ENCODE data around the gene ARIH1.
A peak's percentile ranks its signal among the peaks of the same experiment; 100 is the strongest.

Gene ARIH1

GRCh38 chr15:72509484-72509883 lies 35.4 kb downstream of the ARIH1 start:
- TF ChIP-seq Cebpa-rat (IDR thresholded peaks at IDR 0.05), result no peak

DNA sequence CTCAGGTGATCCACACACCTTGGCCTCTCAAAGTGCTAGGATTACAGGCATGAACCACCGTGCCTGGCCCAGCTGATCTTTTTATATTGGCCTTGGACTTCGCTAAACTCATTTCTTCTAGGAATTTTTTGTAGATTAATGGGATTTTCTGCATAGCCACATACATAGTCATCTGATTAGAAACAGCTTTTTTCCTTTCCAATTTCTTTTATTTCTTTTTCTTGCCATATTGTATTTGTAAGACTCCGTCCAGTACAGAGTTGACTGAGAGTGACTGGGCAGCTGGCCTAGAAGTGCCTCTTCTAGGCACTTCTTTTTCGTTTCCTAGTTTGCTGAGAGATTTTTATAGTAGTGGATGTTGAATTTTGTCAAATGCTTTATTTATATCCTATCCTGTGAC lies 37.4 kb downstream of the ARIH1 start:
- TF ChIP-seq Cebpa-rat (IDR thresholded peaks at IDR 0.05), result no peak

More at GRCh38 chr15:72509484-72509883, 35.4 kb downstream of the ARIH1 start:
- Histone ChIP-seq H3K27me3 (no peaks in the 10 kb centered on the region), H3K36me3 (peaks cover 4 to 48% (median 42%) of the 10 kb centered on the region in 11 experiments), H3K9ac (no peak overlapping the region), H3K9me3 (replicated peaks in 1 of 11) (peaks cover 0 to 7% (median 3%) of the 10 kb centered on the region in 11 experiments; a peak in 9 of 22 replicates), H3K4me1 (peaks cover 1 to 28% (median 16%) of the 10 kb centered on the region in 10 experiments; a peak in 16 of 20 replicates), H3K4me2 (no peak overlapping the region), H3K4me3 (no peak overlapping the region), H4K20me1 (peaks cover 76 to 97% (median 96%) of the 10 kb centered on the region in 11 experiments), H3K27ac (no peak overlapping the region)

DNA sequence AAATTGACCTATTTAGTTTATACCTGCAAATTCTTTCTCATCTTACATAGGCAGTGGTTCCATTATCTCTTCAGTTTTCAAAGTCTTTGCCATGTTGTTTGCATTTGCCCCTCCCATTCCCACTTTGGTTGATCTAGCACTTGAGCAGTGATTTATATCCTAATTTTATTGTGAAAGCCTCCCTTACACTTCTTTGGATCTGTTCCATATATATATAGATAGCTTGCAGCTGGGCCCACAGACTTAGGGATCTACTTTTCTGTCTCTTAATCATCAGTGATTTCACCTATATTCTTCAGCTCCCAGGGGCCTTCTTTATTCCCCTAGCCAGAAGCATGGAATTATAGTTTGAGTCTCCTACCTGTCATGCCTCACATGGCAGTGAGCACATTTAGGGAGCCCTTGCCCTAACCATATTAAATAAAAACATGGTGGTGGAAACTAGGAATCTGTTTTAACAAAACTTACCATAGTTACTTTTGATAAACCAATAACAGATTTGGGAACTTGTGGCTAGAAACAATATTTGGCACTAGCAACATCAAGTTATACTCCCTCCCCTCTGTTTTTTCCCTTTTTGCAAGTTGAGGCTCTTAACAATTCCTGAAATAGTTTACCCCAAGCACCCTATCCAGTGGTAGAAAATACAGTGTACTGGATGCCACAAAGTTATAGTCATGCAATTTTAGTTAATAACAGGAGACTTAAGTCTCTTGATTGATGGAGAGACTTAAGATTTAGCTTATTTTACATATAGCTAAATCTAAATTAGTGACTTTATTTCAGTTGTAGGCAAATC lies 41.7 kb downstream of the ARIH1 start:
- no peak overlapping the region for H3K4me3 ChIP-seq
- H3K4me1 ChIP-seq, result peaks cover 0 to 18% (median 7%) of the 10 kb centered on the region in 10 experiments; a peak in 5 of 20 replicates
- peak overlapping the region in 4 of 11 experiments; percentile 3 to 43 (median 25); a peak in 6 of 22 replicates for H3K4me2 ChIP-seq
- no peaks in the 10 kb centered on the region for H3K27me3 ChIP-seq
- H3K9ac ChIP-seq, result no peak overlapping the region
- no peak for TF ChIP-seq Cebpa-rat (IDR thresholded peaks at IDR 0.05)
- no peak overlapping the region for H3K27ac ChIP-seq
- peaks cover 0 to 38% (median 8%) of the 10 kb centered on the region in 11 experiments; a peak in 12 of 22 replicates for H3K9me3 ChIP-seq (replicated peaks in 1 of 11)
- peaks cover 54 to 97% (median 92%) of the 10 kb centered on the region in 11 experiments for H4K20me1 ChIP-seq
- H3K36me3 ChIP-seq, result peaks cover 42 to 75% (median 60%) of the 10 kb centered on the region in 11 experiments

More for the DNA sequence above, 37.4 kb downstream of the ARIH1 start:
- H3K36me3 ChIP-seq, result peaks cover 17 to 55% (median 44%) of the 10 kb centered on the region in 11 experiments
- H3K4me2 ChIP-seq, result no peak overlapping the region
- H3K9ac ChIP-seq, result no peak overlapping the region
- peaks cover 68 to 97% (median 96%) of the 10 kb centered on the region in 11 experiments for H4K20me1 ChIP-seq
- no peak overlapping the region for H3K4me3 ChIP-seq
- H3K4me1 ChIP-seq, result peaks cover 0 to 30% (median 11%) of the 10 kb centered on the region in 10 experiments; a peak in 10 of 20 replicates
- H3K27ac ChIP-seq, result no peak overlapping the region
- H3K9me3 ChIP-seq (replicated peaks in 1 of 11), result peaks cover 0 to 27% (median 10%) of the 10 kb centered on the region in 11 experiments; a peak in 12 of 22 replicates
- no peaks in the 10 kb centered on the region for H3K27me3 ChIP-seq

GRCh38 chr15:72516777-72517176 lies 42.6 kb downstream of the ARIH1 start:
- Histone ChIP-seq H3K4me2 (peak overlapping the region in 2 of 11 experiments; percentile 19 to 22; a peak in 1 of 22 replicates), H3K27ac (no peak overlapping the region), H3K9me3 (replicated peaks in 1 of 11) (peaks cover 0 to 38% (median 8%) of the 10 kb centered on the region in 11 experiments; a peak in 12 of 22 replicates), H3K27me3 (no peaks in the 10 kb centered on the region), H3K9ac (no peak overlapping the region), H4K20me1 (peaks cover 48 to 97% (median 92%) of the 10 kb centered on the region in 11 experiments), H3K36me3 (peaks cover 49 to 77% (median 60%) of the 10 kb centered on the region in 11 experiments), H3K4me3 (no peak overlapping the region), H3K4me1 (peaks cover 0 to 18% (median 3%) of the 10 kb centered on the region in 10 experiments; a peak in 4 of 20 replicates)
- TF ChIP-seq Cebpa-rat (IDR thresholded peaks at IDR 0.05), result no peak

DNA sequence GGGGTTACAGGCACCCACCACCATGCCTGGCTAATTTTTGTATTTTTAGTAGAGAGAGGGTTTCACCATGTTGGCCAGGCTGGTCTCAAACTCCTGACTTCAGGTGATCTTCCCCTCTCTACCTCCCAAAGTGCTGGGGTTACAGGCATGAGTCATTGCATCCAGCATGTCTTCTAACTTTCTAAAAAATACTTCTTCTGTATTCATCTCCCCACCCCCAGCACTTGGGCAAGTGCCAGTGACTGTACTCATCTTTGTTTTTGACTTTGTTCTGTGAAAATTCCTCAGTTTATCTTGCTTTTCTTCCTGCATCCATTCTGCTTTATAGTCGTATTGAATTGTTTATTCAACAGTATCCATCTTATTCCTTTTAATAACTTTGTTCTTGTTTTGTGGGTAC lies 47.6 kb downstream of the ARIH1 start:
- peaks cover 71 to 98% (median 92%) of the 10 kb centered on the region in 11 experiments for H3K36me3 ChIP-seq
- no peak overlapping the region for H3K9ac ChIP-seq
- H3K9me3 ChIP-seq (replicated peaks in 1 of 11), result peaks cover 0 to 10% (median under 1%) of the 10 kb centered on the region in 11 experiments; a peak in 9 of 22 replicates
- H3K4me3 ChIP-seq, result no peak overlapping the region
- no peak overlapping the region for H3K27ac ChIP-seq
- no peak for TF ChIP-seq Cebpa-rat (IDR thresholded peaks at IDR 0.05)
- H3K27me3 ChIP-seq, result no peaks in the 10 kb centered on the region
- peaks cover 42 to 99% (median 93%) of the 10 kb centered on the region in 11 experiments for H4K20me1 ChIP-seq
- H3K4me2 ChIP-seq, result no peak overlapping the region
- H3K4me1 ChIP-seq, result peaks cover 0 to 10% (median 2%) of the 10 kb centered on the region in 10 experiments; a peak in 4 of 20 replicates

DNA sequence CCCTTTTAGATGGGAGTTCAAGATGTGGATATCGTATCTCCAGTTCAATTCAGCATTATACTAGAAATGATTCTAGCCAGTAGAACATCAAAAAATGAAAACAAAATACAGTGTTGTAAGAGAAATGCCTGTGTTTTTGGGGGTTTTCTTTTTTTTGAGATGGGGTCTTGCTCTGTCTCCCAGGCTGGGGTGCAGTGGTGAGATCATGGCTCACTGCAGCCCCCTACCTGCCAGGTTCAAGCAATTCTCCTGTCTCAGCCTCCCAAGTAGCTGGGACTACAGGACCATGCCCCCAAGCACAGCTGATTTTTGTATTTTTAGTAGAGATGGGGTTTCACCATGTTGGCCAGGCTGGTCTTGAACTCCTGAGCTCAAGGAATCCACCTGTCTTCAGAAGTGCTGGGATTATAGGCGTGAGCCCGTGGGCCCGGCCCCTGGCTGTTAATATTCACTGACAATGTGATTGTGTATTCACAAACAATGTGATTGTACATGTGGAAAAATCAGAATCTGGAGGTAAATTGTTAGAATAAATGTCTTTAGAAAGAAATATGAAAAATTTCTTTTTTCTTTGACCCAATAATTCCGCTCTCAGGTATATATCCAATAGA lies 59.0 kb downstream of the ARIH1 start:
- peak overlapping the region in 1 of 11 experiments; percentile 6; a peak in 1 of 22 replicates for H3K9ac ChIP-seq
- peak overlapping the region in 2 of 11 experiments; percentile 15 to 37; a peak in 1 of 22 replicates for H3K27ac ChIP-seq
- peaks cover 21 to 37% (median 28%) of the 10 kb centered on the region in 11 experiments for H3K9me3 ChIP-seq (replicated peaks in 1 of 11)
- TF ChIP-seq Cebpa-rat (IDR thresholded peaks at IDR 0.05), result no peak
- no peak overlapping the region for H3K4me3 ChIP-seq
- peak overlapping the region in 7 of 11 experiments; percentile 27 to 66 (median 49); a peak in 7 of 22 replicates for H3K4me2 ChIP-seq
- peaks cover 10 to 29% (median 19%) of the 10 kb centered on the region in 10 experiments; a peak in 18 of 20 replicates for H3K4me1 ChIP-seq
- H4K20me1 ChIP-seq, result peaks cover 44 to 99% (median 85%) of the 10 kb centered on the region in 11 experiments
- peaks cover 40 to 82% (median 58%) of the 10 kb centered on the region in 11 experiments for H3K36me3 ChIP-seq
- H3K27me3 ChIP-seq, result no peaks in the 10 kb centered on the region

- Histone ChIP-seq H3K27me3 (no peaks in the 10 kb centered on the region), H3K27ac (peak overlapping the region in 4 of 11 experiments; percentile 0 to 55 (median 45); a peak in 4 of 22 replicates), H3K4me3 (no peak overlapping the region), H3K4me2 (peak overlapping the region in 9 of 11 experiments; percentile 1 to 66 (median 49); a peak in 15 of 22 replicates), H3K9me3 (replicated peaks in 1 of 11) (peaks cover 35 to 52% (median 42%) of the 10 kb centered on the region in 11 experiments), H3K36me3 (peaks cover 44 to 82% (median 59%) of the 10 kb centered on the region in 11 experiments), H4K20me1 (peaks cover 31 to 96% (median 72%) of the 10 kb centered on the region in 11 experiments; a peak in 21 of 22 replicates), H3K9ac (0 out of 22 replicates have a peak overlapping the region, but pooled peaks of 1 of the 11 experiments have one; percentile 19), H3K4me1 (peaks cover 9 to 29% (median 19%) of the 10 kb centered on the region in 10 experiments; a peak in 18 of 20 replicates)
- TF ChIP-seq Cebpa-rat (IDR thresholded peaks at IDR 0.05), result no peak
These were observed 60.4 kb downstream of the ARIH1 start for GRCh38 chr15:72534523-72534922.

DNA sequence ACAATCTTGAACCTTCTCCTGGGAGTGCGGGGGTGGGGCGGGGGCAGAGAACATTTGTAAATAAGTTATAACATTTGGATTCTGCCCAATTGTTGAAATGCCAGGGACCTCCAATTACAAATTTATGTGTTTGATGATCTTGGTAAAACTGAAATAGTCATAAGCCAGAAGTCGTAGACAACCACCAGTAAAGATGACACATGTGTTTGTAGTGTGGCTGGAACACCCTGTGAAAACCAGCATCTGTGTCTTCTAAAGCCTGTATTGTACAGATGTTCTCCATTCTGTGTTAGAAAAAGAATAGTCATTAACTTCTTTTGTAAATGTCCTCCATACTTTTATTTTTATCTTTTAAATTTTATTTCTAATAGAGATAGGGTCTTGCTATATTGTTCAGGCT lies 61.8 kb downstream of the ARIH1 start:
- no peak for TF ChIP-seq Cebpa-rat (IDR thresholded peaks at IDR 0.05)
- Histone ChIP-seq H3K9ac (no peak overlapping the region), H3K27ac (no peak overlapping the region), H3K4me1 (peaks cover 0 to 29% (median 19%) of the 10 kb centered on the region in 10 experiments; a peak in 18 of 20 replicates), H3K36me3 (peaks cover 56 to 87% (median 72%) of the 10 kb centered on the region in 11 experiments), H3K4me2 (no peak overlapping the region), H4K20me1 (peaks cover 22 to 82% (median 58%) of the 10 kb centered on the region in 11 experiments; a peak in 20 of 22 replicates), H3K27me3 (no peaks in the 10 kb centered on the region), H3K4me3 (no peak overlapping the region), H3K9me3 (replicated peaks in 1 of 11) (peaks cover 49 to 66% (median 56%) of the 10 kb centered on the region in 11 experiments)
